K562 (cell line): Measurements from ENCODE around the gene MEIS1. TPM values are rescaled to one million over a fixed set of nuclear protein-coding genes. Genes with fewer than 3 reads are reported as not detected.

Experiments used
- ATAC-seq: fragments of 200-7000 bp; cut with Tn5 transposase; 3 replicates; pipeline ENCODE4 v1.9.1; 2020; ENCODE audit warnings: moderate library complexity
- BruUV-seq: library from RNA; stranded (reverse); fragments of 400-500 nt; replicated peaks from 2 replicates; lab custom pipeline; 2021; lab: Mats Ljungman, UMichigan
- CTCF ChIA-PET: fragments of 300-600 bp; formaldehyde crosslinking; extraction: SDS; loops from one replicate; lab custom pipeline; 2021; ENCODE audit warnings: low intra/inter-chr PET ratio; lab: Yijun Ruan, JAX
- POLR2A ChIA-PET: fragments of 300-600, 350-650 bp; sonication (Branson Sonifier 250); formaldehyde crosslinking; extraction: SDS; loops from one replicate; lab custom pipeline; 2021; ENCODE audit warnings: antibody characterized with exemption, inconsistent platforms; lab: Yijun Ruan, JAX
- DNase-seq, 4 experiments: peaks; one replicate each; pipeline versions ENCODE4 v3.0.0 to v3.0.0-alpha.2; 2011 to 2018; ENCODE audit warnings: low spot score in 3 of 4, mixed read lengths in 3 of 4; ENCODE audit errors: extremely low read depth in 1 of 4
- FAIRE-seq: peaks from 2 replicates; lab custom pipeline; 2011; peaks lifted over from hg19 to GRCh38; lab: Jason Lieb, UNC
- H2AFZ ChIP-seq: 2 replicates; pipeline ENCODE4 v1.6.0; 2011; ENCODE audit warnings: low read depth, low read length, control low read depth, inconsistent platforms
- H3K27ac ChIP-seq: fragments of 200-600 bp; 3 replicates; pipeline ENCODE4 v1.8.0; 2011; ENCODE audit warnings: low read depth, mild to moderate bottlenecking, control low read depth, inconsistent platforms, low read length, moderate library complexity, mixed read lengths; ENCODE audit errors: extremely low read depth
- H3K27me3 ChIP-seq, 2 experiments: fragments of 300-600 bp in 1 of 2; 2 replicates in 1 of 2; 3 replicates in 1 of 2; pipeline versions ENCODE4 v1.6.0 to v1.8.0; 2011; ENCODE audit warnings: inconsistent platforms in 2 of 2, low read length in 2 of 2, mild to moderate bottlenecking in 1 of 2, mixed read lengths in 1 of 2, moderate library complexity in 1 of 2; ENCODE audit not compliant: control insufficient read depth in 2 of 2, insufficient read depth in 2 of 2
- H3K36me3 ChIP-seq: fragments of 300-600 bp; 3 replicates; pipeline ENCODE4 v1.8.0; 2011; ENCODE audit warnings: mild to moderate bottlenecking, low read length, inconsistent platforms; ENCODE audit not compliant: control insufficient read depth, insufficient read depth
- H3K4me1 ChIP-seq, 2 experiments: fragments of 200-600 bp in 1 of 2; replicated peaks in 1 of 2; 2 replicates in 1 of 2; 3 replicates in 1 of 2; pipeline versions ENCODE4 v1.5.1 to v1.8.0; 2011; ENCODE audit warnings: inconsistent platforms in 2 of 2, low read length in 2 of 2, mild to moderate bottlenecking in 1 of 2, mixed read lengths in 1 of 2, moderate library complexity in 1 of 2; ENCODE audit not compliant: control insufficient read depth in 2 of 2, insufficient read depth in 2 of 2
- H3K4me2 ChIP-seq: 2 replicates; pipeline ENCODE4 v1.6.1; 2011; ENCODE audit warnings: low read length, control low read depth, inconsistent platforms, mixed read lengths; ENCODE audit not compliant: insufficient read depth
- H3K4me3 ChIP-seq: fragments of 200-600 bp; sonication (generic), shearing (Covaris generic); 2 replicates; pipeline ENCODE4 v1.5.1; 2016; ENCODE audit warnings: control low read depth, inconsistent platforms
- H3K79me2 ChIP-seq: fragments of 200-600 bp; 3 replicates; pipeline ENCODE4 v1.8.0; 2011; ENCODE audit warnings: low read length, inconsistent platforms; ENCODE audit not compliant: control insufficient read depth, insufficient read depth
- H3K9ac ChIP-seq, 2 experiments: 2 replicates each; pipeline versions ENCODE4 v1.6.0 to v1.6.1; 2011; ENCODE audit warnings: low read depth in 2 of 2, low read length in 2 of 2, control low read depth in 1 of 2, inconsistent platforms in 1 of 2, mild to moderate bottlenecking in 1 of 2, mixed read lengths in 1 of 2; ENCODE audit not compliant: insufficient read depth in 1 of 2
- H3K9me1 ChIP-seq: one replicate; pipeline ENCODE4 v1.6.0; 2011; ENCODE audit warnings: inconsistent platforms, mild to moderate bottlenecking, low read length, moderate library complexity; ENCODE audit not compliant: control insufficient read depth, insufficient read depth
- H3K9me3 ChIP-seq: replicated peaks from 2 replicates; pipeline ENCODE4 v1.5.1; 2011; ENCODE audit warnings: low read depth, low read length, inconsistent platforms; ENCODE audit not compliant: control insufficient read depth, insufficient read depth
- H4K20me1 ChIP-seq: replicated peaks from 2 replicates; pipeline ENCODE4 v1.6.1; 2011; ENCODE audit warnings: low read length, inconsistent platforms, mixed read lengths; ENCODE audit not compliant: control insufficient read depth, insufficient read depth
- HMGN3 ChIP-seq: IDR thresholded peaks from 2 replicates; pipeline ENCODE4 v1.6.1; 2011; ENCODE audit warnings: borderline replicate concordance, low read depth, mild to moderate bottlenecking, mixed read lengths, low read length; ENCODE audit not compliant: insufficient read length; ENCODE audit errors: extremely low read depth
- OTX1 ChIP-seq: fragments of 450-650 bp; formaldehyde crosslinking; IDR thresholded peaks from 2 replicates; pipeline ENCODE4 v1.4.0; 2022; ENCODE audit warnings: mild to moderate bottlenecking
- ZFPM2 ChIP-seq: fragments of 250-450 bp; sonication (Bioruptor Pico); IDR thresholded peaks from 2 replicates; pipeline ENCODE4 v1.5.1; 2022; ENCODE audit warnings: mild to moderate bottlenecking
- WGBS: fragments of 100-300 bp; shearing (Covaris generic); methylation state at CpG from one replicate; pipeline ENCODE4 v1.1.6; 2016; ENCODE audit warnings: low coverage, mixed read lengths; ENCODE audit not compliant: insufficient coverage; ENCODE audit errors: missing lambda C conversion rate; 5-methylcytosine and 5-hydroxymethylcytosine counted together
- in situ Hi-C: fragments of 300-500 bp; cut with MboI; formaldehyde crosslinking; loops from 4 replicates; pipeline ENCODE4 v1.15.0; 2018; ENCODE audit warnings: inconsistent platforms, mixed read lengths
- intact Hi-C: fragments of 100-400 bp; cut with micrococcal nuclease; formaldehyde crosslinking; loops from 2 replicates; pipeline ENCODE4 v1.14.2; 2022
- polyA plus RNA-seq, 8 experiments: library from polyadenylated mRNA; depleted of rRNA in 4 of 8; stranded (reverse) in 5 of 8; unstranded in 3 of 8; fragments of >200 nt; fragmentation: Nextera tagmentation in 2 of 8; fragmentation: Illumina TruSeq in 1 of 8; extraction: Ambion mirVana in 2 of 8; extraction: Trizol in 1 of 8; gene quantifications; 2 replicates each; pipeline versions ENCODE4 v1.2.1 to v1.2.3, GENCODE V29; 2011 to 2014; ENCODE audit warnings: inconsistent platforms in 1 of 8, missing spikeins in 1 of 8
- total RNA-seq, 7 experiments: library from RNA; depleted of rRNA in 6 of 7; stranded (reverse); fragments of >200 nt in 6 of 7; fragmentation: Illumina TruSeq in 2 of 7; extraction: Trizol in 2 of 7; gene quantifications; 2 replicates each; pipeline versions ENCODE4 v1.2.1 to v1.2.3, GENCODE V29; 2011 to 2021; ENCODE audit warnings: low replicate concordance in 1 of 7
- TF ChIP-seq, protein P1 (sequence below), 2 experiments: fragments of 450-650 bp in 1 of 2; sonication (generic) in 1 of 2; formaldehyde crosslinking in 1 of 2; IDR thresholded peaks in 1 of 2; conservative IDR thresholded peaks in 1 of 2; 2 replicates each; pipeline versions ENCODE4 v1.6.1 to v1.8.1; 2016 to 2023; ENCODE audit warnings: mild to moderate bottlenecking in 2 of 2, moderate library complexity in 2 of 2, inconsistent platforms in 1 of 2, missing genetic modification reagents in 1 of 2

MEIS1 gene
- total and polyA plus RNA-seq, 9 of the 15 experiments (the other 6 are each of a cell fraction or from before 2014, with no cell fraction given), result 2.3 to 9.0 (median 5.9) TPM

DNA sequence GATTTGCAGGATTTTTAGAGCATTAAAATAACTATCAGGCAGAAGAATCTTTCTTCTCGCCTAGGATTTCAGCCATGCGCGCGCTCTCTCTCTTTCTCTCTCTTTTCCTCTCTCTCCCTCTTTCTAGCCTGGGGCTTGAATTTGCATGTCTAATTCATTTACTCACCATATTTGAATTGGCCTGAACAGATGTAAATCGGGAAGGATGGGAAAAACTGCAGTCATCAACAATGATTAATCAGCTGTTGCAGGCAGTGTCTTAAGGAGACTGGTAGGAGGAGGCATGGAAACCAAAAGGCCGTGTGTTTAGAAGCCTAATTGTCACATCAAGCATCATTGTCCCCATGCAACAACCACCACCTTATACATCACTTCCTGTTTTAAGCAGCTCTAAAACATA is 137.0 kb downstream of the MEIS1 start:
- intact Hi-C loops, result loop anchor here (10.0 kb wide), 3 partner anchors 657 to 1083 kb away; no protein-coding TSS in a partner anchor
- no peak for ATAC-seq
- no peak overlapping the region for H3K4me3 ChIP-seq
- no peak overlapping the region for H3K9ac ChIP-seq
- peaks cover 6% of the 10 kb centered on the region in 2 experiments; a peak in 3 of 5 replicates for H3K27me3 ChIP-seq
- ChIA-PET POLR2A (no interaction called here), CTCF (interaction anchor here (0.6 kb wide), 1 partner anchor 162 kb away, joined by 3 read pairs; no protein-coding TSS in a partner anchor)
- H3K36me3 ChIP-seq, result no peaks in the 10 kb centered on the region
- no peak overlapping the region for H3K27ac ChIP-seq
- H3K4me2 ChIP-seq, result no peak overlapping the region
- DNase-seq, result no peak
- no peaks in the 10 kb centered on the region for H3K9me3 ChIP-seq
- H3K4me1 ChIP-seq, result peaks cover 10 to 14% of the 10 kb centered on the region in 2 experiments
- in situ Hi-C loops, result no loop called here
- BruUV-seq, result no TSS peak
- TF ChIP-seq OTX1 (CRISPR knock-in tag), result no peak
- TF ChIP-seq ZFPM2 (CRISPR knock-in tag), result no peak
- TF ChIP-seq HMGN3, result no peak
- TF ChIP-seq, protein P1, sequence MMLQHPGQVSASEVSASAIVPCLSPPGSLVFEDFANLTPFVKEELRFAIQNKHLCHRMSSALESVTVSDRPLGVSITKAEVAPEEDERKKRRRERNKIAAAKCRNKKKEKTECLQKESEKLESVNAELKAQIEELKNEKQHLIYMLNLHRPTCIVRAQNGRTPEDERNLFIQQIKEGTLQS (IDR thresholded peaks at IDR 0.05), result no peak
- TF ChIP-seq, protein P1 (CRISPR knock-in tag; conservative IDR thresholded peaks at IDR 0.05), result no peak
- 66% methylated on average over 6 of the region's 6 CpGs for WGBS
- no peak for FAIRE-seq
- H3K9me1 ChIP-seq, result no peaks in the 10 kb centered on the region
- no peak overlapping the region for H2AFZ ChIP-seq
- no peaks in the 10 kb centered on the region for H4K20me1 ChIP-seq
- H3K79me2 ChIP-seq, result no peaks in the 10 kb centered on the region
